Right renal cortex interstitium (tissue), 3 donors: ENCODE data around the gene TTLL3. TPM values are rescaled to one million over a fixed set of nuclear protein-coding genes. Genes with fewer than 3 reads are reported as not detected.
"Not testable (repeated sequence)": the region's sequence is repeated elsewhere in the genome, so short reads cannot be mapped to it uniquely, and the experiment has no call there.

Experiments used
- DNase-seq, 3 donors: peaks; one replicate each; pipeline ENCODE4 v3.0.0-alpha.2; 2013; ENCODE audit warnings: low read depth in 3 of 3, low spot score in 2 of 3
- polyA plus RNA-seq, 3 donors: library from polyadenylated mRNA; unstranded; fragments of 120-200 nt; gene quantifications; one replicate each; pipeline ENCODE4 v1.2.1, GENCODE V29; 2013; ENCODE audit not compliant: insufficient read length in 3 of 3

TTLL3 gene
- polyA plus RNA-seq, 3 donors = 29.7 to 34.0 (median 30.4) TPM

- DNase-seq = no peak
Measured at GRCh38 chr3:9863058-9863772, 53.2 kb downstream of the TTLL3 start.

- peak in 1 of 3 donors; percentile 43 for DNase-seq
Measured at GRCh38 chr3:9864200-9864927, 54.3 kb downstream of the TTLL3 start.

- DNase-seq = not testable (repeated sequence)
Measured at GRCh38 chr3:9865125-9865637, 55.1 kb downstream of the TTLL3 start.

- DNase-seq = no peak
Measured at GRCh38 chr3:9866639-9867038, 56.6 kb downstream of the TTLL3 start.

GRCh38 chr3:9867106-9867505 lies 57.0 kb downstream of the TTLL3 start:
- no peak for DNase-seq

GRCh38 chr3:9869955-9870354 lies 59.9 kb downstream of the TTLL3 start:
- no peak for DNase-seq

- DNase-seq = no peak
Measured at GRCh38 chr3:9870978-9871377, 60.9 kb downstream of the TTLL3 start.

- DNase-seq = not testable (repeated sequence)
Measured at GRCh38 chr3:9872067-9872466, 62.0 kb downstream of the TTLL3 start.

- DNase-seq = no peak
Measured at GRCh38 chr3:9875448-9875847, 65.4 kb downstream of the TTLL3 start.

- not testable (repeated sequence) for DNase-seq
Measured at GRCh38 chr3:9876255-9876654, 66.2 kb downstream of the TTLL3 start.

GRCh38 chr3:9876991-9877390 lies 66.9 kb downstream of the TTLL3 start:
- no peak for DNase-seq

GRCh38 chr3:9878700-9879099 lies 68.6 kb downstream of the TTLL3 start:
- no peak for DNase-seq

GRCh38 chr3:9879830-9880549 lies 69.9 kb downstream of the TTLL3 start, which contains the start of gene CIDEC:
CIDEC (minus strand) TSS chr3:9880253; CDS start chr3:9878486, 1,767 bp downstream.
- DNase-seq = no peak

GRCh38 chr3:9881441-9881840 lies 71.4 kb downstream of the TTLL3 start:
- no peak for DNase-seq

GRCh38 chr3:9883706-9884554 lies 73.9 kb downstream of the TTLL3 start:
- no peak for DNase-seq

GRCh38 chr3:9884555-9885165 lies 74.6 kb downstream of the TTLL3 start:
- DNase-seq = no peak
